Ishikawa (cell line): ENCODE data around the gene EPHA3.

ENCODE experiments used
- CEBPB ChIP-seq: IDR thresholded peaks from 2 replicates; pipeline ENCODE4 v1.6.1; 2012
- CREB1 ChIP-seq: IDR thresholded peaks from 2 replicates; pipeline ENCODE4 v1.6.1; 2012; ENCODE audit warnings: low read depth
- EGR1 ChIP-seq: IDR thresholded peaks from 2 replicates; pipeline ENCODE4 v1.6.1; 2012
- EP300 ChIP-seq: IDR thresholded peaks from 2 replicates; pipeline ENCODE4 v1.6.1; 2012; ENCODE audit warnings: borderline replicate concordance
- FOXM1 ChIP-seq: IDR thresholded peaks from 2 replicates; pipeline ENCODE4 v1.6.1; 2012; ENCODE audit warnings: low read depth, borderline replicate concordance
- NFIC ChIP-seq: IDR thresholded peaks from 2 replicates; pipeline ENCODE4 v1.6.1; 2012
- RAD21 ChIP-seq: IDR thresholded peaks from 2 replicates; pipeline ENCODE4 v1.6.1; 2012; ENCODE audit warnings: low read depth
- TAF1 ChIP-seq: IDR thresholded peaks from 2 replicates; pipeline ENCODE4 v1.6.1; 2012; ENCODE audit warnings: low read depth, mild to moderate bottlenecking
- TCF12 ChIP-seq: IDR thresholded peaks from 2 replicates; pipeline ENCODE4 v1.6.1; 2012; ENCODE audit warnings: low read depth
- TEAD4 ChIP-seq: IDR thresholded peaks from 2 replicates; pipeline ENCODE4 v1.6.1; 2012
- YY1 ChIP-seq: IDR thresholded peaks from 2 replicates; pipeline ENCODE4 v1.6.1; 2012; ENCODE audit warnings: low read depth
- ZBTB7A ChIP-seq: IDR thresholded peaks from 2 replicates; pipeline ENCODE4 v1.6.1; 2012; ENCODE audit warnings: low read depth
- TF ChIP-seq, protein P1 (sequence below): IDR thresholded peaks from 2 replicates; pipeline ENCODE4 v1.6.1; 2012
- TF ChIP-seq, protein P2 (sequence below): IDR thresholded peaks from 2 replicates; pipeline ENCODE4 v1.6.1; 2012
- TF ChIP-seq, protein P3 (sequence below): IDR thresholded peaks from 2 replicates; pipeline ENCODE4 v1.6.1; 2012; ENCODE audit warnings: low read depth, mild to moderate bottlenecking

The EPHA3 gene

DNA sequence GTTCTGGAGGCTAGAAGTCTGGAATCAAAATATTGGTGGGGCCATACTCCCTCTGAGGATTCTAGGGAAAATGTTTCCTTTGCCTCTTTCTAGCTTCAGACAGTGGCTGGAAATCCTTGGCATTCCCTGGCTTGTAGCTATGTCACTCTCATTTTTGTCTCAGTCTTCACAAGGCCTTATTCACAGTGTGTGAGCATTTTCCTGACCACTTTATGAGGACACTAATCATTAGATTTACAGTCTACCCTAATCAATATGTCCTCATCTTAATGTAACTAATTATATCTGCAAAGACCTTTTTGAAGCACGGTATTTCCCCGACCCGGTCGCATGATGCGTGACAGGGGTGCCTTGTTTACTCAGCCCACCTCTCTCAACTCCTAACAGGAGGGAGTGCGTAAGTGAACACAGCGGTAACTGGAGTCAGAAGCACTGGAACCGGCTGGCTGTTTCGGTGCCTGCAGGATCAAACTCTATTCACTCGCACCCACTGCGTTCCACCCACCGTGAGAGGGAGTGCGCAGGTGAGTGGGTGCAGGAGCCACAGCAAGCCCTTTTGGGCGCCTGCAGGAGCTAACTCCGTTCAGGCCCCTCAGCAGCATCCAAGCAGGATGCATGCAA is 155.0 kb downstream of the EPHA3 start:
- TF ChIP-seq TCF12 (no peak), TEAD4 (no peak), YY1 (no peak), EGR1 (no peak), NFIC (no peak), RAD21 (no peak), CREB1 (no peak), EP300 (no peak), FOXM1 (no peak), ZBTB7A (no peak), TAF1 (no peak), CEBPB (no peak)
- TF ChIP-seq, protein P1, sequence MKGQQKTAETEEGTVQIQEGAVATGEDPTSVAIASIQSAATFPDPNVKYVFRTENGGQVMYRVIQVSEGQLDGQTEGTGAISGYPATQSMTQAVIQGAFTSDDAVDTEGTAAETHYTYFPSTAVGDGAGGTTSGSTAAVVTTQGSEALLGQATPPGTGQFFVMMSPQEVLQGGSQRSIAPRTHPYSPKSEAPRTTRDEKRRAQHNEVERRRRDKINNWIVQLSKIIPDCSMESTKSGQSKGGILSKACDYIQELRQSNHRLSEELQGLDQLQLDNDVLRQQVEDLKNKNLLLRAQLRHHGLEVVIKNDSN = no peak
- TF ChIP-seq, protein P2, sequence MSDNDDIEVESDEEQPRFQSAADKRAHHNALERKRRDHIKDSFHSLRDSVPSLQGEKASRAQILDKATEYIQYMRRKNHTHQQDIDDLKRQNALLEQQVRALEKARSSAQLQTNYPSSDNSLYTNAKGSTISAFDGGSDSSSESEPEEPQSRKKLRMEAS = no peak
- TF ChIP-seq, protein P3, sequence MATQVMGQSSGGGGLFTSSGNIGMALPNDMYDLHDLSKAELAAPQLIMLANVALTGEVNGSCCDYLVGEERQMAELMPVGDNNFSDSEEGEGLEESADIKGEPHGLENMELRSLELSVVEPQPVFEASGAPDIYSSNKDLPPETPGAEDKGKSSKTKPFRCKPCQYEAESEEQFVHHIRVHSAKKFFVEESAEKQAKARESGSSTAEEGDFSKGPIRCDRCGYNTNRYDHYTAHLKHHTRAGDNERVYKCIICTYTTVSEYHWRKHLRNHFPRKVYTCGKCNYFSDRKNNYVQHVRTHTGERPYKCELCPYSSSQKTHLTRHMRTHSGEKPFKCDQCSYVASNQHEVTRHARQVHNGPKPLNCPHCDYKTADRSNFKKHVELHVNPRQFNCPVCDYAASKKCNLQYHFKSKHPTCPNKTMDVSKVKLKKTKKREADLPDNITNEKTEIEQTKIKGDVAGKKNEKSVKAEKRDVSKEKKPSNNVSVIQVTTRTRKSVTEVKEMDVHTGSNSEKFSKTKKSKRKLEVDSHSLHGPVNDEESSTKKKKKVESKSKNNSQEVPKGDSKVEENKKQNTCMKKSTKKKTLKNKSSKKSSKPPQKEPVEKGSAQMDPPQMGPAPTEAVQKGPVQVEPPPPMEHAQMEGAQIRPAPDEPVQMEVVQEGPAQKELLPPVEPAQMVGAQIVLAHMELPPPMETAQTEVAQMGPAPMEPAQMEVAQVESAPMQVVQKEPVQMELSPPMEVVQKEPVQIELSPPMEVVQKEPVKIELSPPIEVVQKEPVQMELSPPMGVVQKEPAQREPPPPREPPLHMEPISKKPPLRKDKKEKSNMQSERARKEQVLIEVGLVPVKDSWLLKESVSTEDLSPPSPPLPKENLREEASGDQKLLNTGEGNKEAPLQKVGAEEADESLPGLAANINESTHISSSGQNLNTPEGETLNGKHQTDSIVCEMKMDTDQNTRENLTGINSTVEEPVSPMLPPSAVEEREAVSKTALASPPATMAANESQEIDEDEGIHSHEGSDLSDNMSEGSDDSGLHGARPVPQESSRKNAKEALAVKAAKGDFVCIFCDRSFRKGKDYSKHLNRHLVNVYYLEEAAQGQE = no peak

DNA sequence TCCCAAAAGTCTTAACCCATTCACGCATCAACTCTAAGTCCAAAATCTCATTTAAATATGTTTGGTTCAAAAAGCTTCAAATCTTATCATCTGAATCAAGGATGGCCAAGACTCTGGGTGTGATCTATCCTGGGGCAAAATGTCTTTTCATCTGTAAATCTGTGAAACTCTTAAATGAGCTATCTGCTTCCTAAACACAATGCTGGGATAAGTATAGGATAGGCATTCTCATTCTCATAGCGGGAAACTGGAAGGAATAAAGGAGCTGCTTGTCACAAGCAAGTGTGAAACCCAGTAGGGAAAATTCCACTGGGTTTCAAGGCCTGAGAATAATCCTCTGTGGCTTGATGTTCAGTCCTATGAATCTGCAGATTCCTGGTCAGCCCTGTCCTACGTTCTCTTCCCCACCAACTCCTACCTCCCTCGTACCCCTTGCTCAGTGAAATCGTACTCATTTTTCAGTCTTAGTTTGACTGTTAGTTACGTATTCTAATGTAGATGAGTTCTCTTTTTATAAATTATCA is 156.7 kb downstream of the EPHA3 start:
- TF ChIP-seq CEBPB (no peak), TEAD4 (no peak), CREB1 (no peak), NFIC (no peak), FOXM1 (no peak), TAF1 (no peak), ZBTB7A (no peak), EGR1 (no peak), TCF12 (no peak)
- TF ChIP-seq, protein P2 = no peak
- TF ChIP-seq, protein P3 = no peak

DNA sequence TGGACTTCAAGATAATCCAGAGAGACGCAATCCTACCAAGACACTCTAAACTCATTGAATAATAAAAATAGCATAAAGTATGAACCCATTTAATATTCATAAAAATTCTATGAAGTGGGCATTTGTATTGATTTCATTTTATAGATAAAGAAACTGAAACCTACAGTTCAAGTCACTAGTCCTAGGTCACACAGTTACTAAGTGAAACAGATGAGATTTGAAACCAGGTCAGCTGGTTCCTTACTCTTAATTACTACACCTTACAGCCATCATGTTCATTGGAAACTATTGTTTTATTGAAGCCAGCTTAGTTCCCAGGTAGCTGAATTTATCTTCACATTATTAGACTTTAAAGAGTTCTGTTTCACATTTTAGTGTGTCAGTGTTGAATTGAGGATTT is 158.7 kb downstream of the EPHA3 start:
- TF ChIP-seq, protein P2 = no peak
- no peak for TF ChIP-seq RAD21
- no peak for TF ChIP-seq TEAD4
- TF ChIP-seq ZBTB7A = no peak
- TF ChIP-seq CREB1 = no peak
- TF ChIP-seq TCF12 = no peak
- TF ChIP-seq CEBPB = no peak
- no peak for TF ChIP-seq EGR1
- TF ChIP-seq, protein P3 = no peak
- no peak for TF ChIP-seq FOXM1
- TF ChIP-seq TAF1 = no peak
- TF ChIP-seq NFIC = no peak
- no peak for TF ChIP-seq YY1
- TF ChIP-seq, protein P1 = no peak
- TF ChIP-seq EP300 = no peak

DNA sequence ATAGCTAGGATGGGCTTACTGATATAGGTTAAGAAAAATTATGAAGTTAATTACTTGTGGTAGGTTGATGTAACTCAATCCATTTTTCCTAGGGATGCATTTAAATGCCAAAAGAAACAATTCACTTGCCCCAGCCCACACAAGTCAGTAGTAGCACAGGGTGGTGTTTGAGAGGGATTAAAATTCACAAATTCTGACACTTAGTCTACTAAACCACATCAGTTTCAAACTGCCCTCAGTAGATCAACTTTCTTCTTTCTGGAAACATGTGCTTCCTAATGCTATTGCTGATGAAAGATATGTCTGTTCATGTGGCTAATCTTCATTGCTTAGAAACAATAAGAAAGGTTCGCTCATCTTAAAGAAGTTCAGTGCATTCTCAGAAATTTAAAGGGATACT is 160.6 kb downstream of the EPHA3 start:
- TF ChIP-seq TCF12 = no peak
- TF ChIP-seq FOXM1 = no peak
- no peak for TF ChIP-seq NFIC
- no peak for TF ChIP-seq TEAD4
- TF ChIP-seq EGR1 = no peak
- TF ChIP-seq, protein P2 = no peak
- TF ChIP-seq, protein P1 = no peak
- no peak for TF ChIP-seq ZBTB7A
- no peak for TF ChIP-seq RAD21
- TF ChIP-seq, protein P3 = no peak
- TF ChIP-seq TAF1 = no peak
- TF ChIP-seq EP300 = no peak
- TF ChIP-seq YY1 = no peak
